Erythroblast (primary cell): ENCODE results near the gene SF3B3.

ENCODE experiments used
- GATA1 ChIP-seq: IDR thresholded peaks from 2 replicates; pipeline ENCODE4 v1.6.1; 2011; ENCODE audit warnings: low read depth, mild to moderate bottlenecking, control low read depth, low read length, moderate library complexity
- POLR2A ChIP-seq: IDR thresholded peaks from 2 replicates; pipeline ENCODE4 v1.6.1; 2011; ENCODE audit warnings: mild to moderate bottlenecking, low read length

GRCh38 chr16:70573451-70574121 lies 50.0 kb downstream of the SF3B3 start:
- TF ChIP-seq POLR2A (no peak), GATA1 (no peak)
